Urothelium cell line (cell line): ENCODE results near the gene ST3GAL3.
"Not testable (repeated sequence)": the region's sequence is repeated elsewhere in the genome, so short reads cannot be mapped to it uniquely, and the experiment has no call there.

Experiments
- DNase-seq: peaks from one replicate; pipeline ENCODE4 v3.0.0; 2011; ENCODE audit warnings: low spot score, mixed read lengths
- FAIRE-seq: peaks from 2 replicates; lab custom pipeline; 2011; peaks lifted over from hg19 to GRCh38; lab: Jason Lieb, UNC

Gene ST3GAL3

GRCh38 chr1:43699281-43699680 is 8.1 kb upstream of the ST3GAL3 start:
- FAIRE-seq (peak; percentile 46), DNase-seq (no peak)

- DNase-seq (no peak), FAIRE-seq (no peak)
These were observed 3.5 kb upstream of the ST3GAL3 start for GRCh38 chr1:43703836-43704235.

- FAIRE-seq (no peak), DNase-seq (peak; percentile 23)
These were observed 2.5 kb upstream of the ST3GAL3 start for GRCh38 chr1:43704838-43705237.

GRCh38 chr1:43705334-43705733 is 2.0 kb upstream of the ST3GAL3 start:
- no peak for DNase-seq
- no peak for FAIRE-seq

GRCh38 chr1:43705982-43706597 is 1.2 kb upstream of the ST3GAL3 start:
- DNase-seq, result no peak
- no peak for FAIRE-seq

- peak; percentile 58 for FAIRE-seq
- peak; percentile 50 for DNase-seq
These were observed 642 bp upstream of the ST3GAL3 start for GRCh38 chr1:43706598-43707189.

- DNase-seq (no peak), FAIRE-seq (peak; percentile 55)
These were observed 670 bp downstream of the ST3GAL3 start for GRCh38 chr1:43708002-43708410.

- no peak for DNase-seq
- no peak for FAIRE-seq
These were observed 3.7 kb downstream of the ST3GAL3 start for GRCh38 chr1:43711049-43711448.

GRCh38 chr1:43711524-43712386 is 4.4 kb downstream of the ST3GAL3 start:
- peak; percentile 20 for FAIRE-seq
- DNase-seq, result peak; percentile 39

GRCh38 chr1:43716559-43717281 is 9.4 kb downstream of the ST3GAL3 start:
- FAIRE-seq, result no peak
- no peak for DNase-seq

GRCh38 chr1:43719063-43719462 is 11.7 kb downstream of the ST3GAL3 start:
- DNase-seq, result no peak
- FAIRE-seq, result peak; percentile 5

GRCh38 chr1:43719670-43720419 is 12.5 kb downstream of the ST3GAL3 start:
- FAIRE-seq, DNase-seq: not testable (repeated sequence)

GRCh38 chr1:43722810-43723209 is 15.5 kb downstream of the ST3GAL3 start:
- DNase-seq (no peak), FAIRE-seq (no peak)

- no peak for FAIRE-seq
- no peak for DNase-seq
These were observed 22.6 kb downstream of the ST3GAL3 start for GRCh38 chr1:43729816-43730463.

GRCh38 chr1:43731867-43732531 is 24.7 kb downstream of the ST3GAL3 start:
- FAIRE-seq (no peak), DNase-seq (no peak)

- FAIRE-seq (no peak), DNase-seq (no peak)
These were observed 29.5 kb downstream of the ST3GAL3 start for GRCh38 chr1:43736819-43737218.

- no peak for FAIRE-seq
These were observed 34.7 kb downstream of the ST3GAL3 start for GRCh38 chr1:43742026-43742425.

GRCh38 chr1:43743206-43743605 is 35.9 kb downstream of the ST3GAL3 start:
- DNase-seq (no peak), FAIRE-seq (no peak)

More at GRCh38 chr1:43742026-43742425, 34.7 kb downstream of the ST3GAL3 start:
- DNase-seq, result no peak

GRCh38 chr1:43747736-43748135 is 40.4 kb downstream of the ST3GAL3 start:
- DNase-seq (no peak), FAIRE-seq (no peak)
